GM11168 (cell line): ENCODE results near the gene GPRASP3.
"Not testable (repeated sequence)": the region's sequence is repeated elsewhere in the genome, so short reads cannot be mapped to it uniquely, and the experiment has no call there.

Experiments
- in situ Hi-C: fragments of 300-500 bp; cut with MboI; formaldehyde crosslinking; loops from one replicate; pipeline ENCODE4 v1.12.0; 2022; ENCODE audit warnings: low sequenced_read_pairs; ENCODE audit not compliant: unreplicated experiment

The GPRASP3 gene, protein sequence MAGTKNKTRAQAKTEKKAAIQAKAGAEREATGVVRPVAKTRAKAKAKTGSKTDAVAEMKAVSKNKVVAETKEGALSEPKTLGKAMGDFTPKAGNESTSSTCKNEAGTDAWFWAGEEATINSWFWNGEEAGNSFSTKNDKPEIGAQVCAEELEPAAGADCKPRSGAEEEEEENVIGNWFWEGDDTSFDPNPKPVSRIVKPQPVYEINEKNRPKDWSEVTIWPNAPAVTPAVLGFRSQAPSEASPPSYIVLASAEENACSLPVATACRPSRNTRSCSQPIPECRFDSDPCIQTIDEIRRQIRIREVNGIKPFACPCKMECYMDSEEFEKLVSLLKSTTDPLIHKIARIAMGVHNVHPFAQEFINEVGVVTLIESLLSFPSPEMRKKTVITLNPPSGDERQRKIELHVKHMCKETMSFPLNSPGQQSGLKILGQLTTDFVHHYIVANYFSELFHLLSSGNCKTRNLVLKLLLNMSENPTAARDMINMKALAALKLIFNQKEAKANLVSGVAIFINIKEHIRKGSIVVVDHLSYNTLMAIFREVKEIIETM

DNA sequence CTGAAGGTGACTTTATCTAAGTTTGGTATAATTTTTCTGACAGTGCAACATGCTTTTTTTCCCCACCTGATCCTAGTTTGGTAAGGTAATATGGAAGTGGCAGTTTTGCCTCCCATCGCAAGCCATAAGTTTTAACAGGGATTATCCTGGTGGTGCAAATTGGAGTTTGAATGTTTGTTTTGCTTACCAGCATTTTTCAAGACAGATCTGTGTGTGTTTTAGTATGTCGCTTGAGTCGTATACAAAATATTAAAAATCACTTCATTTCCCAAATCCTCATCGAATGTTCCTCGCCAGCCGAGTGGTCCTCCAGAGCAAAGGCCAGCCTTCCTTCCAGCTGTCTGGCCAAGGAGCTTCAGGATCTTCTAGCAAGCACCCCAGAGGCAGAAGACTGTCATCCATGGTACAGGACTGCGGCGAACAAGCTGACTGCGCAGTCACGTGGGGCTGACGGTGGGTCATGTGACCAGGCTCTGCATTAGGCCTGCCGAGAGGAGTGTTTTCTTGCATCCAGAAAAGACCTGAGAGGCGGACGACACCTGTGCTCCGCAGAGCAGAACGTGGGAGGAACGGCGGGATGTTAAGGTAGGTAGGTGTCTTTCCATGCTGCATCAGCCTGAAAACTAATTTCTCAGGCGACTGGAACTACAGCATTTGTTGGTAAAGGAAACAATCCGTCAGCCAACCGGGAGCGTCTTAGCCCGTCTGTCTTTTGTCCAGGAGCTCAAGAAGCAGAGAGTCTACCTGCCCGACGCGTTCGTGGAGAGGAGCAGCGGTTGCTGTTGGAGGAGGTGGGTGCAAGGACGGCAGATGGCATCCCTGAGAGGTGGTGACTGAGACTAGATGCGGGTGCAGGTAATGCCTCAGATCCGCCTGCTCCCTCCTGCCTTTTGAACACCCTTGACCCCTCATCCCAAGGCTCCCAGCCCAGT, at the start of gene GPRASP3:
Gene GPRASP3, plus strand, starts transcription at position 507 of the 932 bp plus-strand sequence. CDS start 28,253 bp downstream, outside the sequence.
- in situ Hi-C loops = no loop called here

DNA sequence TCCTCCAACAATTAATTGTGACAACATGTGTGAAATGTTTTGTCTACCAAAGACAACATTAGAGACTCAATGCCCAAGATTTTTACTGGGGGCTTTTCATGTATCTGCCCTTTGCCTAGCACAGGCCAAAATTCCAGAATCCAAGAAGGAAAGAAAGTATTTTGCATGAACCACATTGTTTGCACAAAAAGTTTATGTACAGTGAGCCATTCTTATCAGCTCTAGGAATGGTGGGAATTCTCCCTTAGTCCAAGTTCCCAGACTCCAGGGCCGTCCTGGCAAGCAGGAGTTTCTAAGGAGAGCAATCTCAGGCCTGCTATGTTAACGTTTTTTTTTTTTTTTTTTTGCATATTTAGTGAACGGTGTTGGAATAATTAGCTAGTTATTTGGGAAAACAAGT, 47.7 kb upstream of the GPRASP3 start:
- in situ Hi-C loops = no loop called here

DNA sequence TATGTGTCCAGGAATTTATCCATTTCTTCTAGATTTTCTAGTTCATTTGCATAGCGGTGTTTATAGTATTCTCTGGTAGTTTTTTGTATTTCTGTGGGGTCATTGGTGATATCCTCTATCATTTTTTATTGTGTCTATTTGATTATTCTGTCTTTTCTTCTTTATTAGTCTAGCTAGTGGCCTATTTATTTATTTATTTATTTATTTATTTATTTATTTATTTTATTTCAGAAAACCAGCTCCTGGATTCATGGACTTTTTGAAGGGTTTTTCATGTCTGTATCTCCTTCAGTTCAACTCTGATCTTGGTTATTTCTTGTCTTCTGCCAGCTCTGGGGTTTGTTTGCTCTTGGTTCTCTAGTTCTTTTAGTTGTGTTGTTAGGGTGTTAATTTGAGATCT, 43.1 kb upstream of the GPRASP3 start:
- in situ Hi-C loops = not testable (repeated sequence)

DNA sequence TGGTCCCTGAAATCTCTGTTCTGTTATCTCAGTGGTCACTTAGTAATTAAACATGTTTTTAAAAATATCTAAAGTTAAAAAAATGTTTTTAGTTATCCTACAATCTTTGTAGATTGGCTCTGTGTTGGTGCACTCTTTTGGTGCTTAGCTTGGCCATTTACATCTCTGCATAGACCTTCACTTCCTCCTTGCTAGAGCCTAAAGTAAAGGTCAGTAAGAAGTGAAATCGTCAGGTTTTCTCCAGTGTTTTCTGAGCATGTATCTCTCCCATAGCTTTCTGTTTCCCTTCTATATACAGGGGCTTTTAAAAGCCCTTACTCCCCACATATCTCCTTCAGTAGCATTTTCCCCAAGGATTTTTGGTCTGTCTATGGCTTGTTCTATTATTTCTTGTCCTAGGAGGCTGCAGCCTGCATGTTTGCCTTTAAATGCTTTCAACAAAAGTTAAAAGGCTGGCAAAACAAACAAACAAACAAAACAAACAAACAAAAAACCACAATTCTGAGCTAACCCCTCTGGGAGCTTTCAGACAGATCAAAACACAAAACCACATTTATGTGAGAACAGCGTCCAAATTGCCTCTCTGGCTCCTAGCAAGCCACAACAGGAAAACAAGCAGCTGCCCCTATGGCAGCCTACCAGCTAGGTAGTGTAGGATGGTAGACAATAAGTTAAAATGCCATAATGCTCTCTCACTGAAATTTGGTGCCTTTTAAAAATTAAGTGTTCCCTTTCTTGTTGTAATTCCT, 35.6 kb upstream of the GPRASP3 start:
- in situ Hi-C loops = no loop called here

DNA sequence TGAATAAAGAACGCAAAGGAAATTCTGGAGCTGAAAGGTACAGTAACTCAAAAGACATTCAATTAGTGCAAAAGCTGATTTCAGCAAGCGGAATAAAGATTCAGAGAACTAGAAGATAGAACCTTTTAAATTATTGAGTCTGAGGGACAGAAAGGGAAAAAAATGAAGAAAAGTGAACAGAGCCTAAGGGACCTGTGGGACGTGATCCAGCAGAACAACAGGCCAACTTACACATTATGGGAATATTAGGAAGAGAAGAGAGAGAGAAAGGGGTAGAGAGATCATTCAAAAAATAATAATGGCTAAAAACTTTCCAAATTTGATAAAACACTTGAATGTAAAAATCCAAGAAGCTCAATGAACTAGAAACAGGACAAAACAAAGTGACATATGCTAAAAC, 25.8 kb upstream of the GPRASP3 start:
- in situ Hi-C loops = no loop called here

DNA sequence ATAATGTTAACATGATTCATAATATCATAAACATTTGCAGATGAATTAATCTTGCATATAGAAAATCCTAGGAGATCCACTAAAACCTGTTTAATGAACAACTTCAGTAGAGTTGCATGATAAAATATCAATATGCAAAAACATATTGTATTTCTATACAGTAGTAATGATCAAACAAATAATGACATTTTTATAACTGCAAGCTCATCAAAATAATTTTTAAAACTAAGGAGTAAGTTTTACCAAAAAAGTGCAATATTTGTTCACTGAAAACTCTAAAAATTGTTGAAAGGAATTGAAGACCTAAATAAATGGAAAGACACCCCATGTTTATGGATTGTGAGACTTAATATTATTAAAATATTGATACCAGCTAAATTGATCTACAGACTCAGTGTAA, 24.2 kb upstream of the GPRASP3 start:
- in situ Hi-C loops = no loop called here

DNA sequence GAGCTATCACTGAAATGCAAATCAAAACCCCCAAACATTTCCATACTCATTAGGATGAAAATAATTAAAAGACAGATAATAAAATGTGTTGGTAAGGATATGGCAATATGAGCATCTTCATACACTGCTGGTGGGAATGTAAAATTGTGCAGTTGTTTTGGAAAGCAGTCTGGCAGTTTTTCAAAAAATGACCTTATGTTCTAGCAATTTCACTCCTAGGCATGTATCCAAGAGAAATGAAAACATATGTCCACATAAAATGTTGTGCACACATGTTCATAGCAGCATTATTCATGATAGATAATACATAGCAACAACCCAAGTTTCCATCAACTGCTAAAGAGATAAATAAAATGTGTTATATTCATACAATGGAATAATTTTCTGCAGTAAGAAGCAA, 23.0 kb upstream of the GPRASP3 start:
- in situ Hi-C loops = no loop called here

DNA sequence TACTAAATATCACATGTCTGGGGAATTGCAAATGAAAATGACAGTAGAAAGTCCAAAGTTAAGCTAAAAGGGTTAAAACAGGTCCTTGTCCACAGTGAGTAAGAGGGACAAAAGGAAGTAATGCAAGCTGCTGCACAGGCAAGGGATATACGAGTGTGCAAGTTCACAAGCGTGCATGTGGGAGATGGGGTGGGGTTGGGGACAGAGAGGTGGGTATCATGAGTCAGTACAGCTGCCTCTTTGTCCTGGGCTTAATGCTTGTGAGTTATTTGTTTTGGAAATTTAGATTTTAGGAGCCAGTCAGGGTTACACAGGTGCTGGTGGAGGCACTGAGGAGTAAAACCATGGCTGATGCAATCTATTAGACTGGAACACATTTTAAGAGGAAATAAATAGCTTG, 11.6 kb upstream of the GPRASP3 start:
- in situ Hi-C loops = no loop called here

DNA sequence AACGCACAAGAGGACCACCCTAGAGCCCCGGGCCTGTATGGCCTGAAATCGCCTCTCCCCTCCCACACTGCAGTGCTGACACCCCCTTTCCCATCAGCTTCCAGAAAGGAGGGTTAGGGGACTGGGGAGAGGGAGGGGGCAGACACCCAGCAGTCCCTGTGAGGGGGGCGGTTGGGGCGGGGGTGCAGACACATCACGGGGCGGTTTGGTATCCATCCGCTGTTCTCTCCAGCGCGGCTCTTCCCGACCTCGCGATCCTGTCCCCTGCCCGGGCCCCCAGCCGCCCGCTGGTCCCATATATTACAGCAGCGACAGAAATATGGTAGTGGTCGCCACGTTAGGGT, 8.7 kb upstream of the GPRASP3 start:
- in situ Hi-C loops = no loop called here

DNA sequence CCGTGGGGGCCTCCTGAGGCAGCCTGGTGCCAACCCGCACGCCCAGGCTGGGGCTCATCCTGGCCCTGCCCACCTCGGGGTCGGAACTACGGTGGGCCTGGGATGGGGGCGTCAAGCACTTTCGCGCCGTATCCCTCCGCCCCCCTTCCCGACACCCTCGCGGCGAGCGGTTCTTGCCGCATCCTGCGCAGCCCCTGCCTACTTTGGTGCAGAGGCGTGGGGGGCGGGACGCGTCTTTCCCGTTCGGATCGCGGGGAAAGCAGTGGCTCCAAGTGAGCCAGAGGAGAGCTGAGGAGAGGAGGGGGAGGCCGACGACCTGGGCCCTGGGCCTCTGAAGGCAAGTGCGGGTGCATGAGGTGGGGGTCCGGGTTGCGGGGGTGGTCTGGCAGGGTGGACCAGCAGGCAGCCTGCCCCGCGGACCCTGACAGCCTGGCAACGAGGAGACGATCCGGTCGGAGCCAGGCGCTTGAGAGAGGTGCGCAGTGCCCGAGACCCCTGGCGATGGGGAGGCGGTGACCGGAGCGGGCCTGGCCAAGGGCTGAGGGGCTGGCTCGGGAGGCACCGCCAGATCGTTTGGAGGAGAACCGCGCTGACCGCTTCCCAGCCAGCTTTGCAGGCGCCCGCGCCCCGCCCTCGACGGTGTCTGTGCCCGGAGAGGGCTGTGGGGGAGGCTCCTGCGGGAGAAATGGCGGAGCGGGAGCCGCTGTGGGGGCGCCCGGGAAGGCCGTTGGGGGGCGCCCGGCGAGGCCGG, 8.2 kb upstream of the GPRASP3 start, which contains the start of gene GPRASP2:
Gene GPRASP2, plus strand, starts transcription at position 233 of the 751 bp plus-strand sequence. CDS start 2,422 bp downstream, outside the sequence.
- in situ Hi-C loops = no loop called here

DNA sequence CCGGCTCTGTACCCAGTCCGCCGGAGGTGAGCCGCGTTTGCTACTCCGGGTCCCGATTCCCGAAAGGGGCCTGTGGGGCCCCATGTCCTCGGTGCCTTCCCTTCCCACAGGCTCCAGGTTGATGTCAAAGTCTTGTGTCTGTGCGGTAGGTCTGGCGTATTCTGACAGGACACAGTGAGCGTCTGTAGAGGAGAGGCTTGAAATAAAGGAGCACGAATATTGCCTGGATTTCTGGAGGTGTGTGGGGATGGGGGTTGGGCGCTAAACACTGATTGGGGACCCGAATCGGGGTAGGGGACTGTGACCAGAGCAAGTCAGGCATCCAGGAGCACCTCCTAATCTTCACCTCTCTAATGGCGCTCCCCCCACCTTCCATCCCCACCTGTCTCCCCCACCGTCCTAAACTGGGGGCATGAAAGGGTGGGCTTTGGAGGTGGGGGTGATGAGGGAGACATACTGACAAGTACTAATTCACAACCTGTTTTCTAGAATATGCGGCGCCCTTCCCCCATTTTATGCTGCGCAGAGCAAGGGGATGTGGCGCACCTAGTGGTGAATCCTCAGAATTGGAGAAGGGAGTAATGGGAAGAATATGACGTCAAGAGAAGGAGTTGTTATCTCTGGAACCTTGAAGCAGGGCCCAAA, 7.4 kb upstream of the GPRASP3 start:
- in situ Hi-C loops = no loop called here

DNA sequence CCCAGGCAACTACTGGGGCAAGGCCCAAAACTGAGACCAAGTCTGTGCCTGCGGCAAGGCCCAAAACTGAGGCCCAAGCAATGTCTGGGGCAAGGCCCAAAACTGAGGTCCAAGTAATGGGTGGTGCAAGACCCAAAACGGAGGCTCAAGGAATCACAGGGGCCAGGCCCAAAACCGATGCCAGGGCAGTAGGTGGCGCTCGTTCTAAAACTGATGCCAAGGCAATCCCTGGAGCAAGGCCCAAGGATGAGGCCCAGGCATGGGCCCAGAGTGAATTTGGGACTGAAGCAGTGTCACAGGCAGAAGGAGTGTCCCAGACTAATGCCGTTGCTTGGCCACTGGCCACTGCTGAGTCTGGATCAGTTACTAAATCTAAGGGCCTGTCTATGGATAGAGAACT, 5.5 kb upstream of the GPRASP3 start:
- in situ Hi-C loops = no loop called here

DNA sequence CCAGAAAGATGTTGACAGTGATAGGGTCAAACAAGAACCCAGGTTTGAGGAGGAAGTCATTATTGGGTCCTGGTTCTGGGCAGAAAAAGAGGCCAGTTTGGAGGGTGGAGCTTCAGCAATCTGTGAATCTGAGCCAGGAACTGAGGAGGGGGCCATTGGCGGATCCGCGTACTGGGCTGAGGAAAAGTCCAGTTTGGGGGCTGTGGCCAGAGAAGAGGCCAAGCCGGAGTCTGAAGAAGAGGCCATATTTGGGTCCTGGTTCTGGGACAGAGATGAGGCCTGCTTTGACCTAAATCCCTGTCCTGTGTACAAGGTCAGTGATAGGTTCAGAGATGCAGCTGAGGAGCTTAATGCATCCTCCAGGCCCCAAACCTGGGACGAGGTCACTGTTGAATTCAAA, 4.6 kb upstream of the GPRASP3 start:
- in situ Hi-C loops = no loop called here

DNA sequence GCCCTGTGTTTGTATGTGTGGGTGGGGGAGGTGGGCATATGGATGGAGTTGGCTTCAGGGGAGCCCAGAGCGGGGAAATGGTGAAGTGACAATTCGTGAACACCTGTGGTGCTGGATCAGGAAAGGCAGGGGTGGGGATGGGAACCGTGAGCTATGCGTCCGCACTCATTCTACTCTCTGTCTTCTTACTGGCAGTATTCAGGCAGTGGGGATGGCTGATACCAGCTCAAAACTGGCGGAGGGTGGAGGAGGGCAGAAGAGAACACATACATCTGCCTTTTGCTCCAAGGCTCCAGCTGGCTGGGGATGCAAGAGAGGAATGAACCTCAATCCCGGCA, 595 bp downstream of the GPRASP3 start:
- in situ Hi-C loops = not testable (repeated sequence)

DNA sequence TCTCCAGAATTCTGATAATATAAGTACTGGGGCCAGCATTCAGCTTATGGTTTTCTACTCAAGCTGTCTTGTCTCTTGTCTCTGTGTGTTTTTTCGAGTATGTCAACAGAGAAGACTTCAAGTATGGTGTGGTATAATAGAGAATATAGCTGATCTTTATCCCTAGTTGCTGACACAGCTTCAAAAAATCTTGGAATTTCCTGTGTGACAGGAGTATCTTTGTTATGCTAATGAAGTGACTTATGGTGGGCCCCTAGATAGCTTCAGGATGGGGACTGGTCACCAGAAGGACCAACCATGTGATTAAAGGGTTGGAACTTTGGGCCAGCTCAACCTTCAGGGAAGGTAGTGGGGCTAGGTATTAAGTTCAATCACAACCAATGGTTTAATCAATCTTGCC, 2.9 kb downstream of the GPRASP3 start:
- in situ Hi-C loops = no loop called here

DNA sequence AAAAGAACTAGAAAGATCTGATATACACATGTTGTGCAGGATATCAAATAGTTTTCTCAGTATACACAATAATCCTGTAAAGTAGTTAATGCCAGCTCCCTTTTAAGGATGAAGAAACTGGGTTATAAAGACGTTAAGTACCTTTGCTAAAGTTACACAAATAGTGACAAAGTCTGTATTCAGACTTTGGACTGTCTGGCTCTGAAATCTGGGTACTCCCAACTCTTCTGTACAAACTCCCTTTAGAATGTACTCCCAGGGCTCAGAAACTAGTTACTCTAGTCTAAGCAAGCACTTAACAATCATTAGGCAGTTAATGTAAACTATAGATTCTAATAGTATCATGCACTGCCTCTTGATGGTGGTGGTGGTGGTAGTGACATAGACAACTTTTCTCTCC, 7.2 kb downstream of the GPRASP3 start:
- in situ Hi-C loops = no loop called here

DNA sequence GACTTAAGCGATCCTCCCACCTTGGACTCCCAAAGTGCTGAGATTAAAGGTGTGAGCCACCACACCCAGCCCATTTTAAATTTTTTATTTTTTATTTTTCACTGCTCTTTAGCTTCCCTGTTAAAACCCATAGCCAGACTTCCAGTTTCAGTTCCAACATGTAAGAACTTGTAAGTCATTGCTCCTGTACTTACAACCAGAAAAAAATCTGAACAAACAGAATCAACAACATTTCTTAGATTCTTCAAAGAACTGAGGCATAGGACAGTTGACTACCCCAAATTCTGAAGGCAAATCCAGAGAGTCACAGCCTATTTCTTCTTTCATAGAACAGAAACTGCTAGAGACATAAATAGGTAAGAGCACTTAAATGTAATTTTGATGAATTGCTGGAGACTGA, 8.1 kb downstream of the GPRASP3 start:
- in situ Hi-C loops = no loop called here

DNA sequence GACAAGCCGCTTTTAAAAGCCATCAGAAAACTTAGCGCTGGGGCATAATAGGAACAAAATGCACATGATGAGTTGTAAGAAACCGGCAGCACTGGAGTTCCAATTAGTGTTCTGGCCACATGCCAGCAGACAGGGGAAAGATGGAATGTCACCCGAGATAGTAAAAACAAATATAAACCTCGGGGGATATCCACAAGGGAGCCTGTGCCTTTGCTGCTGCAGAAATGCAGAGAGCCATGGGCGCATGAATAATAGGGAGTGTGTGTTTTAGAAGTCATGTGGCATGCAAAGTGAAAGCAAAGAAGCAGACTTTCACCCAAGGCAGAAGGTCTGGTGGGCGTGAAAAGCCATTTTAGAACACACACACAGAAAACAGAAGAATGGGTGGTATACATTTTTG, 19.1 kb downstream of the GPRASP3 start:
- in situ Hi-C loops = no loop called here

DNA sequence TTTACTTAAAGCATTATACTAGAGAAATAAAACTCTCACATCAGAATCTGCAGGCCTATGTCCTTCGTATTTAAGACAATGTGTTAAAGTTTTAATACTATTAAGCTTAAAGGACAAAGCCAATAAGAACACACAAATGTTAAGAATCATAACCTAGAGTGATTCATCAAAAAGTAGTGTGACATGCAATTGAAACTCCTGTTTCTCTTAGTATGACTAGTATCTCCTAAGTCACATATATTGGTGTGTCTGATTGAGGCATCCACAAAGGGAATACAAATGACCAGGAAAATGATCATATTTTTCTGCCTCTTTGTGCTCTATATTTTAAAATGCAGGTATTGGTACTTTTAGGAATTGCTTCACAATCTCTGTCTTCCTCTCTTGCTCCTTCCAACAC, 23.8 kb downstream of the GPRASP3 start:
- in situ Hi-C loops = no loop called here
